ENCODE measurements around the gene DCXR. TPM values are rescaled to one million over a fixed set of nuclear protein-coding genes. Genes with fewer than 3 reads are reported as not detected.

DCXR gene
- total RNA-seq, 4 donors from 2014 or later, result 23.8 to 125 (median 67.5) TPM

DNA sequence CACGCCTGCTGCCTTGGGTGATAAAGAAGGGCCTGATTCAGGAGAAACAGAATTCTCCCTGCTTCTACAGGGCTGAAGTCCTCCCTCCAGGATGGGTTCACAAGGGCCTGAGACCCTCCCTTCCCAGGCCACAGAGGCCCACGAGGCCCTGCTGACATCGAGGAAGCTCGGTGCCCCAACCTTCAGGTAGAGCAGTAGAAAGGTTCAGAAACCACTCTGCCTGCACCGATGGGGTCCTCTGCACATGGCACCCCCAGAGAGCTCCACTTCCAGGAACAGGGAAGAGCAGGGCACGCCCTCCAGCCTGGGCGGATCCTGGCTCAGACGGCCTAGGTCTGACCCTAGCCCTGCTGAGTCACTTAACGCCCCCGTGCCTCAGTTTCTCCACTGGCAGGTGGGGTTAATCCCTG is 15.6 kb downstream of the DCXR start:
- H3K27me3 ChIP-seq, result no peaks in the 10 kb centered on the region
- H3K36me3 ChIP-seq, result no peaks in the 10 kb centered on the region
- H3K4me3 ChIP-seq, result peak overlapping the region; percentile 67 to 88
- H3K27ac ChIP-seq, result peak overlapping the region in 1 of 2 donors; percentile 77
- peaks cover 0 to 20% of the 10 kb centered on the region in 2 donors for H3K4me1 ChIP-seq
- no peak for DNase-seq
- no peaks in the 10 kb centered on the region for H3K9me3 ChIP-seq
- intact Hi-C loops (cut with DNase I; ENCODE audit: low total_unique reads), result no loop called here
- no peak for TF ChIP-seq POLR2A (IDR thresholded peaks at IDR 0.05)
- TF ChIP-seq, protein P1, sequence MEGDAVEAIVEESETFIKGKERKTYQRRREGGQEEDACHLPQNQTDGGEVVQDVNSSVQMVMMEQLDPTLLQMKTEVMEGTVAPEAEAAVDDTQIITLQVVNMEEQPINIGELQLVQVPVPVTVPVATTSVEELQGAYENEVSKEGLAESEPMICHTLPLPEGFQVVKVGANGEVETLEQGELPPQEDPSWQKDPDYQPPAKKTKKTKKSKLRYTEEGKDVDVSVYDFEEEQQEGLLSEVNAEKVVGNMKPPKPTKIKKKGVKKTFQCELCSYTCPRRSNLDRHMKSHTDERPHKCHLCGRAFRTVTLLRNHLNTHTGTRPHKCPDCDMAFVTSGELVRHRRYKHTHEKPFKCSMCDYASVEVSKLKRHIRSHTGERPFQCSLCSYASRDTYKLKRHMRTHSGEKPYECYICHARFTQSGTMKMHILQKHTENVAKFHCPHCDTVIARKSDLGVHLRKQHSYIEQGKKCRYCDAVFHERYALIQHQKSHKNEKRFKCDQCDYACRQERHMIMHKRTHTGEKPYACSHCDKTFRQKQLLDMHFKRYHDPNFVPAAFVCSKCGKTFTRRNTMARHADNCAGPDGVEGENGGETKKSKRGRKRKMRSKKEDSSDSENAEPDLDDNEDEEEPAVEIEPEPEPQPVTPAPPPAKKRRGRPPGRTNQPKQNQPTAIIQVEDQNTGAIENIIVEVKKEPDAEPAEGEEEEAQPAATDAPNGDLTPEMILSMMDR (IDR thresholded peaks at IDR 0.05), result no peak

DNA sequence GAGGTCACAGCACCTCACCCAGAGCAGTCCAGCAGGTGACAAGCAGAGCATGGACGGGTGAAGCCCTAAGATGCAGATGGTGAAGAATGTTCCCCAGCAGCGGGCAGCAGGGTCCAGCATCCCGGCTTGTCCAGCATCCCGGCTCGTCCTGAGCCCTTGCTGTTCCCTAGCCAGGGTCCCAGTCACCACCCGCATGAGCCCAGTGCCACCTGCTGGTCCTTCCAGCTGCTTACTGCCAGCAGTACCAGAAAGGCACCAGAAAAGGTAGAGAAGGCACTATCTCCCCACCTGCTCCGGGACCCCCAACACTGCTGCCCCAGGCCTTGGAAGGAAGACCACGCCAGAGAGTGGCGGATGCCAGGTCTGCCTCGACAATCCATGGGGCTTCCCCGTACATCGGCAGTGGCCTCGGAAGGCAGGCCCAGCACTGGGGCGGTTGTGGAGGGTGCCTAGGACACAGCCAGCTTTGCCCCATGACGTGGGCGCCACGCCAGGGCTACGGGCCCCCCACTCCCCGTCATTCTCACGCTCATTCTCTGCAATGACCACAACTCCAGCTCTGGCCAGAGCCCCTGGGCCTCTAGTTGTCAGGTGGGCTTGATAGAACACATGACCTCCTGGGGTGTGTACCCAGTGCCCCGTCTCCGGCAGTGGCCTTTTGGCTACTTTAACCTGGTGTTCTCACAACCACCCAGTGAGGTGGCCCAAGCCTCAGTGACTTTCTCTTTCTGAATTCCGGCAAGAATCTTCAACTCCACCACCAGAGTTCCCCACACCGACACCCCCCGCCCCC is 16.2 kb downstream of the DCXR start:
- DNase-seq, result peak; percentile 67 to 72
- no peaks in the 10 kb centered on the region for H3K27me3 ChIP-seq
- H3K27ac ChIP-seq, result no peak overlapping the region
- no peaks in the 10 kb centered on the region for H3K36me3 ChIP-seq
- intact Hi-C loops (cut with DNase I; ENCODE audit: low total_unique reads), result no loop called here
- H3K4me3 ChIP-seq, result no peak overlapping the region
- H3K9me3 ChIP-seq, result no peaks in the 10 kb centered on the region
- H3K4me1 ChIP-seq, result peaks cover 0 to 20% of the 10 kb centered on the region in 2 donors
- TF ChIP-seq POLR2A (IDR thresholded peaks at IDR 0.05), result peak in 1 of 2 donors; percentile 11
- TF ChIP-seq, protein P1 (IDR thresholded peaks at IDR 0.05), result peak; percentile 64 to 88 (median 76)

DNA sequence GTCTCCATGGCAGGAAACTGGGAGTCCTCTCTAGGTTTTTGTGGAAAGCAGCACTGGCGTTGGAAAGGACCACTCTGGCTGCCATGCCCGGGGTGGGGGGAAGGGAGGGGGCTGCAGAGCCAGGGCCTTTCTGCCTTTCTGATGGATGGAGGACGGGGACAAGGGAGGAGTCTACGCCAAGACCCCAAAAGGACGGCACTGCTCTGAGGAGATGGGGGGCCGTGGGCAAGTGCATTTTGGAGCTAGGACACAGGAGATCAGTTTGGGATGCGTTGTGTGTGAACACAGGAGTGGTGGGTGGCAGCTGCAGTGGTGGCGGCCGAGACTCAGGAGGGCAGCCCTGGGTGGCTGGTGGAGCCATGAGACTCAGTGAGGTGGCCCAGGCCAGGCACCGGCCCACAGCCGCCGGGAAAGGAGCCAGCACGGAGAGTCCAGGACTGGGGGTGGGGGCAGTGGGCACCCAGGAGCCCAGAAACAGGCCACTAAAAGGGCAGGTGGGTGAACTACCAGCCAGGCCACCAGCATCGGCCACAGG is 16.9 kb downstream of the DCXR start:
- H3K27ac ChIP-seq, result no peak overlapping the region
- no peak for TF ChIP-seq POLR2A (IDR thresholded peaks at IDR 0.05)
- TF ChIP-seq, protein P1 (IDR thresholded peaks at IDR 0.05), result no peak
- no peaks in the 10 kb centered on the region for H3K36me3 ChIP-seq
- intact Hi-C loops (cut with DNase I; ENCODE audit: low total_unique reads), result no loop called here
- no peak overlapping the region for H3K4me3 ChIP-seq
- H3K27me3 ChIP-seq, result no peaks in the 10 kb centered on the region
- H3K9me3 ChIP-seq, result no peaks in the 10 kb centered on the region
- no peak for DNase-seq
- peaks cover 0 to 20% of the 10 kb centered on the region in 2 donors for H3K4me1 ChIP-seq

DNA sequence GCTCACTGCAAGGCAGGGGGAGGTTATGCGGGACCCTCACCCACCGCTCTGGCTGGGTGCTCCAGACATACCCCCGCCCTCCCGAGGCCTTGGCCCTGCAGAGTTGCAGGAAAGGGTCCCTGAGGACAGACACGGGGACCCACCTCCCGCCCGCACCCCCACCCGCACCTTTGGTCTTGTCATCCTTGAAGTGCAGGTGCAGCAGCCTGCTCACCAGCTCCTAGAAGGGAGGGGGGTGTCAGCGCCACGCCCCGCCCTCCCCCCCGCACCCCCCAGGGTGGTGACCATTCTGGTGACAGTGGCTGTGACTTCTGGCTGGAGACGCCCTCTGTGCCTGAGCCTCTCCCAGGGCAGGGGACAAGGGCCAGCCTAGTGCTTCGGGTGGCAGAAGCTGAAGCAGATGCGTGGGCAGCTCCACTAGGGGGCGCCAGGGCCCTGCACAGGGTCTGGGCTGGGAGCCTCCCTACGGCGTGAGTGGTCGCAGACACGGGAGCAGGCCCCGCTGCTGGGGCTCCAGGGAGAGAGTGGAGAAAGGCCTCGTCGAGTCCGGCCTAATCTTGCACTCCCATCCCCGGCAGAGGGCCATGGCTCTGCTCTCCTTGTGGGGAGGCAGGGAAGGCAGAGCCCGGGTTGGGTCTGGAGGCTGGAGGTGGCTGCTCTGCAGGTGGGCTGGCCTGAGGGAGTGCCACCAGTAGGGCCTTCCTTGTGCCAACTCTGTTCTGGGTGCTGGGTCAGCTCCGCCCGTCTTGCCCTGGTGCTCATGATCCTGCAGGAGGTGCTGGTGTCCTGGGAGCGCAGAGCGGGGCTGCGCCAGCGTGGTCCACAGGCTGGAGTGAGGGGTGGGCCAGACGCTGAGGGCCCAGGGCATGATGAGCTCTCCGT is 17.6 kb downstream of the DCXR start:
- TF ChIP-seq, protein P1 (IDR thresholded peaks at IDR 0.05), result peak; percentile 31 to 45 (median 36)
- TF ChIP-seq POLR2A (IDR thresholded peaks at IDR 0.05), result no peak
- H3K27me3 ChIP-seq, result no peaks in the 10 kb centered on the region

More for the DNA sequence above, 17.6 kb downstream of the DCXR start:
- Histone ChIP-seq H3K36me3 (no peaks in the 10 kb centered on the region), H3K4me1 (peaks cover 0 to 20% of the 10 kb centered on the region in 2 donors), H3K27ac (no peak overlapping the region), H3K4me3 (no peak overlapping the region), H3K9me3 (no peaks in the 10 kb centered on the region)
- intact Hi-C loops (cut with DNase I; ENCODE audit: low total_unique reads), result loop anchor here (5.0 kb wide), 1 partner anchor 58 kb away; the partner anchor contains the start of gene NOTUM
- no peak for DNase-seq
